Loucy (cell line): ENCODE data around the gene OR51G2.

ENCODE experiments used
- H2AFZ ChIP-seq: fragments of 200-600 bp; sonication (generic); 2 replicates; pipeline ENCODE4 v1.6.0; 2016; ENCODE audit warnings: antibody characterized with exemption, mild to moderate bottlenecking, low read length, moderate library complexity
- H3F3A ChIP-seq: fragments of 200-600 bp; 2 replicates; pipeline ENCODE4 v1.6.0; 2016; ENCODE audit warnings: antibody characterized with exemption, low read depth, mild to moderate bottlenecking
- H3K27me3 ChIP-seq: fragments of 200-600 bp; sonication (generic); 2 replicates; pipeline ENCODE4 v1.6.1; 2014; ENCODE audit warnings: low read length, mild to moderate bottlenecking; ENCODE audit not compliant: insufficient read depth, poor library complexity, severe bottlenecking
- H3K36me3 ChIP-seq: fragments of 200-600 bp; sonication (generic); 2 replicates; pipeline ENCODE4 v1.6.1; 2016; ENCODE audit warnings: low read length; ENCODE audit not compliant: insufficient read depth
- H3K4me1 ChIP-seq: fragments of 200-600 bp; sonication (generic); 2 replicates; pipeline ENCODE4 v1.5.1; 2014; ENCODE audit warnings: low read length, mild to moderate bottlenecking; ENCODE audit not compliant: insufficient read depth, poor library complexity, severe bottlenecking
- H3K4me2 ChIP-seq: fragments of 200-600 bp; sonication (generic); 2 replicates; pipeline ENCODE4 v1.6.0; 2014; ENCODE audit warnings: antibody characterized with exemption, low read length, low read depth, mild to moderate bottlenecking; ENCODE audit not compliant: poor library complexity, severe bottlenecking
- H3K4me3 ChIP-seq: fragments of 200-600 bp; sonication (generic); 2 replicates; pipeline ENCODE4 v1.5.1; 2014; ENCODE audit warnings: low read length, mild to moderate bottlenecking, mixed read lengths; ENCODE audit not compliant: poor library complexity, severe bottlenecking
- H3K79me2 ChIP-seq: fragments of 200-600 bp; sonication (generic); 2 replicates; pipeline ENCODE4 v1.6.1; 2014; ENCODE audit warnings: low read length; ENCODE audit not compliant: insufficient read depth
- H3K9ac ChIP-seq: fragments of 200-600 bp; sonication (generic); 2 replicates; pipeline ENCODE4 v1.6.0; 2014; ENCODE audit warnings: mild to moderate bottlenecking, low read depth, low read length, moderate library complexity; ENCODE audit not compliant: poor library complexity, severe bottlenecking
- H3K9me2 ChIP-seq: fragments of 200-600 bp; sonication (generic); replicated peaks from 2 replicates; pipeline ENCODE4 v1.6.1; 2016; ENCODE audit warnings: low read depth, low read length, mixed read lengths
- H3K9me3 ChIP-seq: fragments of 200-600 bp; sonication (generic); 2 replicates; pipeline ENCODE4 v1.6.1; 2014; ENCODE audit warnings: mild to moderate bottlenecking, antibody characterized with exemption, low read length, low read depth; ENCODE audit not compliant: insufficient read depth
- H4K20me1 ChIP-seq: fragments of 200-600 bp; sonication (generic); 2 replicates; pipeline ENCODE4 v1.6.0; 2014; ENCODE audit warnings: antibody characterized with exemption, low read length, mild to moderate bottlenecking; ENCODE audit not compliant: insufficient read depth, poor library complexity, severe bottlenecking
- CTCF ChIP-seq: fragments of 200-600 bp; sonication (generic); conservative IDR thresholded peaks from 2 replicates; pipeline ENCODE4 v1.5.1; 2014; ENCODE audit warnings: mild to moderate bottlenecking, antibody characterized with exemption, low read length
- EZH2phosphoT487 ChIP-seq: fragments of 200-600 bp; IDR thresholded peaks from 2 replicates; pipeline ENCODE4 v1.6.1; 2018; ENCODE audit warnings: antibody characterized with exemption, mild to moderate bottlenecking, moderate library complexity, borderline replicate concordance

The OR51G2 gene

GRCh38 chr11:4882543-4882942 is 36.6 kb downstream of the OR51G2 start:
- no peak overlapping the region for H2AFZ ChIP-seq
- no peak overlapping the region for H3K4me3 ChIP-seq
- no peak overlapping the region for H3K9ac ChIP-seq
- H4K20me1 ChIP-seq, result no peaks in the 10 kb centered on the region
- H3K36me3 ChIP-seq, result no peaks in the 10 kb centered on the region
- no peaks in the 10 kb centered on the region for H3K79me2 ChIP-seq
- H3F3A ChIP-seq, result no peaks in the 10 kb centered on the region
- no peak for TF ChIP-seq CTCF
- no peaks in the 10 kb centered on the region for H3K27me3 ChIP-seq
- no peaks in the 10 kb centered on the region for H3K4me1 ChIP-seq
- H3K9me2 ChIP-seq, result no peaks in the 10 kb centered on the region
- H3K9me3 ChIP-seq, result no peaks in the 10 kb centered on the region
- H3K4me2 ChIP-seq, result no peak overlapping the region

DNA sequence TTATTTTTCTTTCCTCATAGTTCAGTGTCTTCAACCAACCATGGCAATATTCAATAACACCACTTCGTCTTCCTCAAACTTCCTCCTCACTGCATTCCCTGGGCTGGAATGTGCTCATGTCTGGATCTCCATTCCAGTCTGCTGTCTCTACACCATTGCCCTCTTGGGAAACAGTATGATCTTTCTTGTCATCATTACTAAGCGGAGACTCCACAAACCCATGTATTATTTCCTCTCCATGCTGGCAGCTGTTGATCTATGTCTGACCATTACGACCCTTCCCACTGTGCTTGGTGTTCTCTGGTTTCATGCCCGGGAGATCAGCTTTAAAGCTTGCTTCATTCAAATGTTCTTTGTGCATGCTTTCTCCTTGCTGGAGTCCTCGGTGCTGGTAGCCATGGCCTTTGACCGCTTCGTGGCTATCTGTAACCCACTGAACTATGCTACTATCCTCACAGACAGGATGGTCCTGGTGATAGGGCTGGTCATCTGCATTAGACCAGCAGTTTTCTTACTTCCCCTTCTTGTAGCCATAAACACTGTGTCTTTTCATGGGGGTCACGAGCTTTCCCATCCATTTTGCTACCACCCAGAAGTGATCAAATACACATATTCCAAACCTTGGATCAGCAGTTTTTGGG is 37.2 kb downstream of the OR51G2 start, which contains the start of gene OR51T1:
TSS of gene OR51T1 (plus strand) at position 41 of the 641 bp plus-strand sequence. CDS start at position 41, 0 bp downstream.
- H3K9me2 ChIP-seq, result no peaks in the 10 kb centered on the region
- H3F3A ChIP-seq, result no peaks in the 10 kb centered on the region
- H3K27me3 ChIP-seq, result no peaks in the 10 kb centered on the region
- no peak within 1 kb of the TSS for H2AFZ ChIP-seq
- H3K4me2 ChIP-seq, result no peak within 1 kb of the TSS
- TF ChIP-seq EZH2phosphoT487 (no peak), CTCF (no peak)
- no peaks in the 10 kb centered on the region for H3K79me2 ChIP-seq
- H4K20me1 ChIP-seq, result no peaks in the 10 kb centered on the region
- no peaks in the 10 kb centered on the region for H3K4me1 ChIP-seq
- H3K36me3 ChIP-seq, result no peaks in the 10 kb centered on the region
- no peak within 1 kb of the TSS for H3K4me3 ChIP-seq
- H3K9me3 ChIP-seq, result no peaks in the 10 kb centered on the region
- H3K9ac ChIP-seq, result no peak within 1 kb of the TSS

GRCh38 chr11:4881188-4881587 is 38.0 kb downstream of the OR51G2 start:
- H3K4me1 ChIP-seq, result no peaks in the 10 kb centered on the region
- no peak overlapping the region for H2AFZ ChIP-seq
- TF ChIP-seq CTCF, result no peak
- no peak for TF ChIP-seq EZH2phosphoT487

More at GRCh38 chr11:4881188-4881587, 38.0 kb downstream of the OR51G2 start:
- no peaks in the 10 kb centered on the region for H3K79me2 ChIP-seq
- H4K20me1 ChIP-seq, result no peaks in the 10 kb centered on the region
- H3K27me3 ChIP-seq, result no peaks in the 10 kb centered on the region
- no peaks in the 10 kb centered on the region for H3K36me3 ChIP-seq
- H3K9me3 ChIP-seq, result no peaks in the 10 kb centered on the region
- H3K9ac ChIP-seq, result no peak overlapping the region
- H3K4me2 ChIP-seq, result no peak overlapping the region
- no peaks in the 10 kb centered on the region for H3K9me2 ChIP-seq
- no peaks in the 10 kb centered on the region for H3F3A ChIP-seq
- H3K4me3 ChIP-seq, result no peak overlapping the region
